Adrenal gland (tissue), 5 donors: ENCODE measurements around the gene PGC.

Source experiments
- POLR2A ChIP-seq, 2 donors: fragments of 450-650 bp; IDR thresholded peaks; one replicate each; pipeline ENCODE4 v1.6.1; 2017; ENCODE audit warnings: antibody characterized with exemption in 2 of 2, mild to moderate bottlenecking in 2 of 2, moderate library complexity in 1 of 2
- TF ChIP-seq, protein P1 (sequence below), 6 experiments: fragments of 450-650 bp in 4 of 6; fragments of 200-600 bp in 2 of 6; sonication (generic) in 1 of 6; IDR thresholded peaks; 1 replicate in 5 of 6; 2 replicates in 1 of 6; pipeline versions ENCODE4 v1.5.1 to v1.8.0; 2016 to 2021; ENCODE audit warnings: antibody characterized with exemption in 6 of 6, mild to moderate bottlenecking in 2 of 6, moderate library complexity in 1 of 6
- donor health status: DM: no; HTN: no; CAD: no.

DNA sequence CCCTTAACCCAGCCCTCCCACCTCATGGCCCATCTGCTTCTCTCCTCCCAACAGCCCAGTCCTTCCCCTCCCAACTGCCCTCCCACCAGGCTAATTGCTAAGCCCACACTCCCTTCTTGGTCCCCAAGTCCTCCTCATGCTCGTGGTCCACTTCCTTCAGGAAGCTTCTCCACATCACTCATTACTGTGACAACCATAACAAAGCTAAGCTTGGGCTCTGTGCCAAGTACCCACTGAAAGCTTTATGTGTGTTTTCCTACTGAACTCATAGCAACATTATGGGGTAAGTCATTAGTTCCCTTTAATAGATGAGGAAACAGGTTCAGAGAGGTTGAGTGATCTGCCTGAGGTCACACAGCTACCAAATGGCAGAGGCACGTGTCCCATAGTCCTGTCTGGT, 16.3 kb upstream of the PGC start:
- TF ChIP-seq POLR2A (IDR thresholded peaks at IDR 0.05) = no peak
- TF ChIP-seq, protein P1, sequence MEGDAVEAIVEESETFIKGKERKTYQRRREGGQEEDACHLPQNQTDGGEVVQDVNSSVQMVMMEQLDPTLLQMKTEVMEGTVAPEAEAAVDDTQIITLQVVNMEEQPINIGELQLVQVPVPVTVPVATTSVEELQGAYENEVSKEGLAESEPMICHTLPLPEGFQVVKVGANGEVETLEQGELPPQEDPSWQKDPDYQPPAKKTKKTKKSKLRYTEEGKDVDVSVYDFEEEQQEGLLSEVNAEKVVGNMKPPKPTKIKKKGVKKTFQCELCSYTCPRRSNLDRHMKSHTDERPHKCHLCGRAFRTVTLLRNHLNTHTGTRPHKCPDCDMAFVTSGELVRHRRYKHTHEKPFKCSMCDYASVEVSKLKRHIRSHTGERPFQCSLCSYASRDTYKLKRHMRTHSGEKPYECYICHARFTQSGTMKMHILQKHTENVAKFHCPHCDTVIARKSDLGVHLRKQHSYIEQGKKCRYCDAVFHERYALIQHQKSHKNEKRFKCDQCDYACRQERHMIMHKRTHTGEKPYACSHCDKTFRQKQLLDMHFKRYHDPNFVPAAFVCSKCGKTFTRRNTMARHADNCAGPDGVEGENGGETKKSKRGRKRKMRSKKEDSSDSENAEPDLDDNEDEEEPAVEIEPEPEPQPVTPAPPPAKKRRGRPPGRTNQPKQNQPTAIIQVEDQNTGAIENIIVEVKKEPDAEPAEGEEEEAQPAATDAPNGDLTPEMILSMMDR (IDR thresholded peaks at IDR 0.05) = no peak
